Placental epithelial cell (primary cell): ENCODE results near the gene SOX6. TPM values are rescaled to one million over a fixed set of nuclear protein-coding genes. Genes with fewer than 3 reads are reported as not detected.

Experiments used
- total RNA-seq: library from RNA; depleted of rRNA; stranded (reverse); fragments of >200 nt; gene quantifications from 2 replicates; pipeline ENCODE4 v1.2.3, GENCODE V29; 2012

SOX6 gene
- 0.11 and 0.39 TPM in 2 replicates for total RNA-seq

DNA sequence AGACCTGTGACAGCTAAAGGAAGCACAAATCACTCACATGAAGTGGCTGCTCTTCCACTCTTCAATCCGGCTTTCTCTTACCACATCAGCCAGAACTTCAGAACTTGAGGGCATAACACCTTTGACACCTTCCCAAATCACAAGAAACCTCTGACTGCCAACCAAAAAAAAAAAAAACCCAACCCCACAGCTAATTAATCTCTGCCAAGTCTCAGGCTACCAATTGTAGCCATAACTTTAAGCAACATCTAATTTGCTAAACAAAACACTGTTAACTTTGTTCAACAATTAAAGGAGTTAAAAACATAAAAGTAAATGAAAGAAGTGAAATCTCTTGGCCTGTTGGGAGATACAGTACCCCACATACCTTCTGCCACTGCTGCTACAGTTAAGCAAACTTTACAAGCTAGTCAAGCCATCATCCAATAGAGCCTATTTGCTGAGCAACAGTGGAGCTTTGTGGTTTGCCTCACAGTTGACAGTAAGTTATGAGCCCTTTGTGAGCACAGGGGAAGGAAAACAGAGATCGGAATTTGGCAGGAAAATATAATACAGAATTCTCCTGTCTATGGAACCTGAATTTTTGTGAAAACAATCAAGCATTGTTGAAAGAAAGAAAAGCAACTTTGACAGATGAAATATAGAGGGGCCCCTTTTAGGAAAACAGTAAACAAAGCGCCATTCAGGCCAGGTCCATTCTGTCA lies at the start of gene SOX6:
Gene SOX6, minus strand, starts transcription at position 490 of the 704 bp plus-strand sequence. CDS start 15,298 bp downstream, outside the sequence.

